ENCODE measurements around the gene IL36B. TPM values are rescaled to one million over a fixed set of nuclear protein-coding genes. Genes with fewer than 3 reads are reported as not detected.

The IL36B gene
- polyA plus RNA-seq, 1 donor (not counting 4 experiments of a cell fraction or from before 2014, with no cell fraction given): 0.21 TPM

- dilution Hi-C loops (cut with MboI; ENCODE audit: extremely low pct_ligation_motif_present, low sequenced_read_pairs): no loop called here
- DNase-seq (ENCODE audit: low read depth, low spot score) (no peak), FAIRE-seq (no peak)
- no peaks in the 10 kb centered on the region for H4K20me1 ChIP-seq (ENCODE audit: control insufficient read depth, extremely low read depth, insufficient read depth, low read length)
- H3K9me1 ChIP-seq (ENCODE audit: control insufficient read depth, extremely low read depth, insufficient read depth, low read length): no peaks in the 10 kb centered on the region
- no peaks in the 10 kb centered on the region for H3K9me3 ChIP-seq (ENCODE audit: control insufficient read depth, low read depth, low read length)
- no peak overlapping the region for H3K9ac ChIP-seq (ENCODE audit: control insufficient read depth, extremely low read depth, insufficient read depth, low read length)
- peaks cover 3% of the 10 kb centered on the region for H3K27me3 ChIP-seq (ENCODE audit: control insufficient read depth, extremely low read depth, insufficient read depth, low read length)
- H3K79me2 ChIP-seq (ENCODE audit: control insufficient read depth, insufficient read depth, low read length): no peaks in the 10 kb centered on the region
- no peaks in the 10 kb centered on the region for H3K36me3 ChIP-seq (ENCODE audit: control insufficient read depth in 2 of 2, extremely low read depth in 1 of 2, insufficient read depth in 2 of 2, low read length in 2 of 2)
- no peak overlapping the region for H3K4me3 ChIP-seq (ENCODE audit: control insufficient read depth in 2 of 3, extremely low read depth in 1 of 3, insufficient read depth in 2 of 3, low read depth in 1 of 3, low read length in 3 of 3)
- H2AFZ ChIP-seq (ENCODE audit: control insufficient read depth, low read length): no peak overlapping the region
- no peaks in the 10 kb centered on the region for H3K4me1 ChIP-seq (ENCODE audit: control insufficient read depth, extremely low read depth, insufficient read depth, low read length)
- H3K27ac ChIP-seq (ENCODE audit: control insufficient read depth, insufficient read depth, low read length): no peak overlapping the region
- no peak for TF ChIP-seq EZH2 (IDR thresholded peaks at IDR 0.05; ENCODE audit: low read length)
- TF ChIP-seq CTCF (optimal IDR thresholded peaks at IDR 0.05 in 1 of 3, IDR thresholded peaks at IDR 0.05 in 1 of 3, conservative IDR thresholded peaks at IDR 0.05 in 1 of 3; ENCODE audit: extremely low read depth in 1 of 3, insufficient read depth in 2 of 3, low read length in 3 of 3): no peak
- H3K4me2 ChIP-seq (ENCODE audit: control insufficient read depth, extremely low read depth, insufficient read depth, low read depth, low read length): no peak overlapping the region
These were observed 31.4 kb downstream of the IL36B start for GRCh38 chr2:113021312-113021711.

GRCh38 chr2:113018509-113018908 is 34.2 kb downstream of the IL36B start:
- H3K27me3 ChIP-seq (ENCODE audit: control insufficient read depth, extremely low read depth, insufficient read depth, low read length): no peaks in the 10 kb centered on the region
- H3K9ac ChIP-seq (ENCODE audit: control insufficient read depth, extremely low read depth, insufficient read depth, low read length): no peak overlapping the region
- H4K20me1 ChIP-seq (ENCODE audit: control insufficient read depth, extremely low read depth, insufficient read depth, low read length): no peaks in the 10 kb centered on the region
- TF ChIP-seq EZH2 (IDR thresholded peaks at IDR 0.05; ENCODE audit: low read length) (no peak), CTCF (optimal IDR thresholded peaks at IDR 0.05 in 1 of 3, IDR thresholded peaks at IDR 0.05 in 1 of 3, conservative IDR thresholded peaks at IDR 0.05 in 1 of 3; ENCODE audit: extremely low read depth in 1 of 3, insufficient read depth in 2 of 3, low read length in 3 of 3) (no peak)
- no peak overlapping the region for H3K4me3 ChIP-seq (ENCODE audit: control insufficient read depth in 2 of 3, extremely low read depth in 1 of 3, insufficient read depth in 2 of 3, low read depth in 1 of 3, low read length in 3 of 3)
- no peak for FAIRE-seq
- dilution Hi-C loops (cut with MboI; ENCODE audit: extremely low pct_ligation_motif_present, low sequenced_read_pairs): no loop called here
- no peak overlapping the region for H2AFZ ChIP-seq (ENCODE audit: control insufficient read depth, low read length)
- no peak overlapping the region for H3K4me2 ChIP-seq (ENCODE audit: control insufficient read depth, extremely low read depth, insufficient read depth, low read depth, low read length)
- no peaks in the 10 kb centered on the region for H3K9me1 ChIP-seq (ENCODE audit: control insufficient read depth, extremely low read depth, insufficient read depth, low read length)
- H3K27ac ChIP-seq (ENCODE audit: control insufficient read depth, insufficient read depth, low read length): no peak overlapping the region
- H3K79me2 ChIP-seq (ENCODE audit: control insufficient read depth, insufficient read depth, low read length): no peaks in the 10 kb centered on the region
- no peak for DNase-seq (ENCODE audit: low read depth, low spot score)
- no peaks in the 10 kb centered on the region for H3K9me3 ChIP-seq (ENCODE audit: control insufficient read depth, low read depth, low read length)
- H3K36me3 ChIP-seq (ENCODE audit: control insufficient read depth in 2 of 2, extremely low read depth in 1 of 2, insufficient read depth in 2 of 2, low read length in 2 of 2): no peaks in the 10 kb centered on the region
- no peaks in the 10 kb centered on the region for H3K4me1 ChIP-seq (ENCODE audit: control insufficient read depth, extremely low read depth, insufficient read depth, low read length)
